Kidney (tissue), 14 donors: ENCODE measurements around the gene ASCL5. TPM values are rescaled to one million over a fixed set of nuclear protein-coding genes. Genes with fewer than 3 reads are reported as not detected.
A peak's percentile ranks its signal among the peaks of the same experiment; 100 is the strongest.

Source experiments
- DNase-seq, 5 donors: peaks; one replicate each; pipeline ENCODE4 v3.0.0-alpha.2; 2013 to 2020
- FAIRE-seq: peaks from 2 replicates; lab custom pipeline; 2012; peaks lifted over from hg19 to GRCh38; lab: Jason Lieb, UNC
- H3K27ac ChIP-seq, 2 donors: one replicate each; pipeline ENCODE4 v1.7.0; 2013; ENCODE audit warnings: low read depth in 2 of 2, low read length in 2 of 2, inconsistent platforms in 1 of 2
- H3K27me3 ChIP-seq: one replicate; pipeline ENCODE4 v1.7.1; 2013; ENCODE audit warnings: low read length, inconsistent platforms; ENCODE audit not compliant: control insufficient read depth, insufficient read depth
- H3K36me3 ChIP-seq, 3 donors: one replicate each; pipeline versions ENCODE4 v1.7.0 to v1.7.1; 2013; ENCODE audit warnings: low read length in 3 of 3, control low read depth in 1 of 3, inconsistent platforms in 1 of 3; ENCODE audit not compliant: insufficient read depth in 3 of 3, control insufficient read depth in 2 of 3
- H3K4me1 ChIP-seq, 3 donors: one replicate each; pipeline versions ENCODE4 v1.7.0 to v1.7.1; 2013; ENCODE audit warnings: low read length in 3 of 3, inconsistent platforms in 1 of 3, low read depth in 1 of 3; ENCODE audit not compliant: control insufficient read depth in 2 of 3, insufficient read depth in 2 of 3
- H3K4me3 ChIP-seq, 3 donors: one replicate each; pipeline versions ENCODE4 v1.7.0 to v1.8.1; 2013; ENCODE audit warnings: low read length in 3 of 3, control low read depth in 1 of 3, inconsistent platforms in 1 of 3
- H3K9ac ChIP-seq, 3 donors: one replicate each; pipeline versions ENCODE4 v1.7.0 to v1.7.1; 2013; ENCODE audit warnings: low read length in 3 of 3, control low read depth in 1 of 3, inconsistent platforms in 1 of 3
- H3K9me3 ChIP-seq, 3 donors: one replicate each; pipeline versions ENCODE4 v1.7.0 to v1.7.1; 2013; ENCODE audit warnings: low read length in 3 of 3, control low read depth in 1 of 3, inconsistent platforms in 1 of 3; ENCODE audit not compliant: control insufficient read depth in 2 of 3, insufficient read depth in 1 of 3
- intact Hi-C: fragments of 100-400 bp; cut with DNase I; formaldehyde crosslinking; loops from one replicate; pipeline ENCODE4 v1.11.1; 2022
- polyA plus RNA-seq: library from polyadenylated mRNA; stranded (reverse); fragments of 350-450 nt; fragmentation: Illumina TruSeq; extraction: RNeasy Lipid Tissue Mini Kit (QIAGEN cat#74804); gene quantifications from one replicate; pipeline ENCODE4 v1.2.3, GENCODE V29; 2014; ENCODE audit warnings: low read depth, low replicate concordance; ENCODE audit not compliant: insufficient read depth
- total RNA-seq: library from RNA; stranded (reverse); fragmentation: NEBNext Ultra II Directional; extraction: Animal tissue kit (Norgen Biotek cat#: 25700); gene quantifications from one replicate; pipeline ENCODE4 v1.2.1, GENCODE V29; 2021
- TF ChIP-seq, protein P1 (sequence below): IDR thresholded peaks from 3 replicates; pipeline ENCODE4 v1.5.1; 2012; ENCODE audit warnings: mild to moderate bottlenecking, moderate library complexity, borderline replicate concordance; ENCODE audit not compliant: insufficient read depth; ENCODE audit errors: extremely low read depth
- donor health status: control.
- donor health status: control.
- donor health status: control.
- donor health status: control.
- donor health status: control.
- donor health status: DM: yes; HTN: yes; CAD: no.
- donor health status: Normal renal cell carcinoma (clear cell type).

The ASCL5 gene
- total and polyA plus RNA-seq, 2 donors from 2014 or later, result not detected

DNA sequence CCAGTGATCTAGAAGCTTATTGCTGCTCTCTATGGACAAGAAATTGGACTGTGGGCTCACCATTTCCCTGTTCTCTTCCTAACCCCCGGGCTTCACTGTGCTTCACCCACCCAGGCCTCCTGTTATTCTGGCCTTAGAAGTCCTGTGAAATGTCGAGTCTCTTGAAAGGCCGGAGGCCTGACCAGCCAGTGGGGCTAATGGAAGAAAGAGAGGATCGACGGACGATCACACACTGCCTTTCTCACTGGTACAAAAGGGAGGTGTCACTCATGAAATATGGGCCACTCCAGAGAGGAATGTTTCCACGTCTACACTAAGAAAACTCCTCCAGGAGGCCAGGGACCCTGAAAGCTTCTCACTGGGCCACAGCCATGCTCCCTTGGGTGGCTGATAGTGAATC lies 50.9 kb downstream of the ASCL5 start:
- Histone ChIP-seq H3K4me1 (no peaks in the 10 kb centered on the region), H3K27me3 (no peaks in the 10 kb centered on the region), H3K36me3 (no peaks in the 10 kb centered on the region), H3K4me3 (no peak overlapping the region), H3K9ac (no peak overlapping the region), H3K27ac (no peak overlapping the region), H3K9me3 (no peaks in the 10 kb centered on the region)
- DNase-seq, result no peak
- intact Hi-C loops, result no loop called here
- TF ChIP-seq, protein P1, sequence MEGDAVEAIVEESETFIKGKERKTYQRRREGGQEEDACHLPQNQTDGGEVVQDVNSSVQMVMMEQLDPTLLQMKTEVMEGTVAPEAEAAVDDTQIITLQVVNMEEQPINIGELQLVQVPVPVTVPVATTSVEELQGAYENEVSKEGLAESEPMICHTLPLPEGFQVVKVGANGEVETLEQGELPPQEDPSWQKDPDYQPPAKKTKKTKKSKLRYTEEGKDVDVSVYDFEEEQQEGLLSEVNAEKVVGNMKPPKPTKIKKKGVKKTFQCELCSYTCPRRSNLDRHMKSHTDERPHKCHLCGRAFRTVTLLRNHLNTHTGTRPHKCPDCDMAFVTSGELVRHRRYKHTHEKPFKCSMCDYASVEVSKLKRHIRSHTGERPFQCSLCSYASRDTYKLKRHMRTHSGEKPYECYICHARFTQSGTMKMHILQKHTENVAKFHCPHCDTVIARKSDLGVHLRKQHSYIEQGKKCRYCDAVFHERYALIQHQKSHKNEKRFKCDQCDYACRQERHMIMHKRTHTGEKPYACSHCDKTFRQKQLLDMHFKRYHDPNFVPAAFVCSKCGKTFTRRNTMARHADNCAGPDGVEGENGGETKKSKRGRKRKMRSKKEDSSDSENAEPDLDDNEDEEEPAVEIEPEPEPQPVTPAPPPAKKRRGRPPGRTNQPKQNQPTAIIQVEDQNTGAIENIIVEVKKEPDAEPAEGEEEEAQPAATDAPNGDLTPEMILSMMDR, result no peak
- FAIRE-seq, result no peak

DNA sequence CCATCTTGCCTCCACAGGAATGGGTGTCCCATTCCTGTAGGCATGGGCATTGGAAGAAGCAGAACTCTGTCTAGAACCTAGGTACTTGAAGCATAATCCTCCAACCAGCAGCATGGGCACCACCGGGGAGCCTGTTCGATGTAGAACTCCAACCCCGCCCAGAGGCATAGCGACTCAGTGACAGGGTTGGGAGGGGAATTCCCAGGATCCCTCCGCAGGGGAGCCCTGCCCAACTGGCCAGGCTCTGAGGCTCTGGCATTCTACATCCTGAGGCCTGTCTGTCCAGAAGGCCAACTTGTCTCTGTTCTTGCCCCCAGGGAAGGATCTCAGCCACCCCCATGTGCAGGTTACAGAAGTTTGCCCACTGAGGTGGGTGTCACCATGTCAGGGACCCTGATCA lies 53.0 kb downstream of the ASCL5 start:
- Histone ChIP-seq H3K4me3 (no peak overlapping the region), H3K36me3 (no peaks in the 10 kb centered on the region), H3K9me3 (no peaks in the 10 kb centered on the region), H3K27ac (no peak overlapping the region), H3K4me1 (no peaks in the 10 kb centered on the region), H3K9ac (no peak overlapping the region), H3K27me3 (no peaks in the 10 kb centered on the region)
- intact Hi-C loops, result no loop called here
- FAIRE-seq (no peak), DNase-seq (no peak)
- TF ChIP-seq, protein P1, result no peak

DNA sequence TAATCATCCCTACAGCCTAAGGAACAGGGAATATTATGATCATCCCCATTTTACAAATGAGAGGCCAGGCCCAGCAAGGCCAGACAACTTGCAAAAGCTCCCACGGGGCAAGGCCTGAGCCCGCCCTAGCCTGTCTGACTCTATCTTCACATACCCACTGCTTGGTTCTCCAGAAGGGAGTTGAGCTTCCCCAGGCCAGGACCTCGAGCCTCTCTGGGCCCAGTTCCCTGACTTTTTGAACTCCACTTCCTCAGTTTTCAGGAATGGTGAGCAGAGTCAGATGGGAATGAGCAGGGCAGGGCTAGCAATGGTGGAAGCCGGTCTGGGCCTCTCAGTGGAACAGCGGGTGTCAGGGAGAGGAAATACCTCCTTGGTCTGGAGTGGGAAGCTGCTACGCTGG lies 54.1 kb downstream of the ASCL5 start:
- Histone ChIP-seq H3K9ac (no peak overlapping the region), H3K27ac (no peak overlapping the region), H3K4me3 (no peak overlapping the region), H3K27me3 (no peaks in the 10 kb centered on the region), H3K9me3 (no peaks in the 10 kb centered on the region), H3K4me1 (no peaks in the 10 kb centered on the region), H3K36me3 (no peaks in the 10 kb centered on the region)
- no peak for FAIRE-seq
- intact Hi-C loops, result no loop called here
- peak in 2 of 5 donors; percentile 44 to 87 for DNase-seq
- TF ChIP-seq, protein P1, result no peak

DNA sequence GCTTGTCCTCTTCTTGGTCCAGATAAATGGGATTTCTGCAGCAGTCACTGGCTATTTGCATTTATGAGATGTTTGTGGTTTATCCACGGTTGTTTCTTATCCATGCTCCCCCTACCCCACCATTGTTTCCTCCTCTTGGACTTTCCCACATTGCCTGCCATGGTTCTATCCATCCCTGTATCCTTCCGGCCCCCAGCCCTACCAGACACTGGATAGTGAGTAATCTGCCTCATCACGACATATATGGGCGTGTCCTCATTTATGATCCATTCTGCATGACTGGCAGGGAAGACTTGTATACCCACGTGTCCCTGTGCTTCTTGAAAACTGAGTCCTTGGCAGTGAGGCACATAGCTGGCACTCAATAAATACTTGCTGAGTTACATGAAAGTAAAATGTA lies 54.8 kb downstream of the ASCL5 start:
- intact Hi-C loops, result no loop called here
- DNase-seq (no peak), FAIRE-seq (no peak)
- H3K4me1 ChIP-seq, result no peaks in the 10 kb centered on the region
- no peaks in the 10 kb centered on the region for H3K36me3 ChIP-seq
- no peak overlapping the region for H3K27ac ChIP-seq
- H3K9me3 ChIP-seq, result no peaks in the 10 kb centered on the region
- H3K27me3 ChIP-seq, result no peaks in the 10 kb centered on the region
- no peak overlapping the region for H3K4me3 ChIP-seq
- no peak overlapping the region for H3K9ac ChIP-seq
- TF ChIP-seq, protein P1, result no peak
